Keratinocyte (primary cell): Measurements from ENCODE around the gene TAF1C. TPM values are rescaled to one million over a fixed set of nuclear protein-coding genes. Genes with fewer than 3 reads are reported as not detected.

Experiments
- DNase-seq: peaks from one replicate; pipeline ENCODE4 v3.0.0-alpha.2; 2011; ENCODE audit warnings: low read depth, missing footprints, low spot score
- FAIRE-seq: peaks from 2 replicates; lab custom pipeline; 2011; peaks lifted over from hg19 to GRCh38; lab: Jason Lieb, UNC
- H2AFZ ChIP-seq: 2 replicates; pipeline ENCODE4 v1.6.0; 2012; ENCODE audit warnings: low read length, control low read depth, inconsistent platforms; ENCODE audit not compliant: control insufficient read depth
- H3K27ac ChIP-seq: 2 replicates; pipeline ENCODE4 v1.5.1; 2011; ENCODE audit warnings: low read length; ENCODE audit not compliant: control insufficient read depth, insufficient read depth
- H3K27me3 ChIP-seq: 3 replicates; pipeline ENCODE4 v1.6.0; 2011; ENCODE audit warnings: low read length; ENCODE audit not compliant: control insufficient read depth, insufficient read depth; ENCODE audit errors: extremely low read depth
- H3K36me3 ChIP-seq, 2 experiments: 2 replicates in 1 of 2; 3 replicates in 1 of 2; pipeline ENCODE4 v1.5.1; 2011; ENCODE audit warnings: low read length in 2 of 2, mild to moderate bottlenecking in 1 of 2; ENCODE audit not compliant: control insufficient read depth in 2 of 2, insufficient read depth in 2 of 2; ENCODE audit errors: extremely low read depth in 1 of 2
- H3K4me1 ChIP-seq: 3 replicates; pipeline ENCODE4 v1.5.1; 2011; ENCODE audit warnings: low read length; ENCODE audit not compliant: control insufficient read depth, insufficient read depth; ENCODE audit errors: extremely low read depth
- H3K4me2 ChIP-seq: 3 replicates; pipeline ENCODE4 v1.6.0; 2011; ENCODE audit warnings: low read depth, low read length; ENCODE audit not compliant: control insufficient read depth, insufficient read depth; ENCODE audit errors: extremely low read depth
- H3K4me3 ChIP-seq, 3 experiments: fragments of 200-600 bp in 1 of 3; sonication (generic) in 1 of 3; 2 replicates in 2 of 3; 3 replicates in 1 of 3; pipeline ENCODE4 v1.5.1; 2011 to 2016; ENCODE audit warnings: low read length in 3 of 3, mild to moderate bottlenecking in 3 of 3, control low read depth in 2 of 3, inconsistent platforms in 1 of 3, low read depth in 1 of 3, mixed read lengths in 1 of 3, mixed run types in 1 of 3, moderate library complexity in 1 of 3; ENCODE audit not compliant: control insufficient read depth in 2 of 3, insufficient read depth in 2 of 3; ENCODE audit errors: extremely low read depth in 1 of 3
- H3K79me2 ChIP-seq: 2 replicates; pipeline ENCODE4 v1.6.0; 2012; ENCODE audit warnings: low read length; ENCODE audit not compliant: control insufficient read depth, insufficient read depth
- H3K9ac ChIP-seq: 3 replicates; pipeline ENCODE4 v1.6.0; 2011; ENCODE audit warnings: low read length; ENCODE audit not compliant: control insufficient read depth, insufficient read depth; ENCODE audit errors: extremely low read depth
- H3K9me1 ChIP-seq: 3 replicates; pipeline ENCODE4 v1.6.0; 2011; ENCODE audit warnings: low read length; ENCODE audit not compliant: control insufficient read depth, insufficient read depth; ENCODE audit errors: extremely low read depth
- H3K9me3 ChIP-seq: 2 replicates; pipeline ENCODE4 v1.5.1; 2012; ENCODE audit warnings: low read depth, low read length; ENCODE audit not compliant: control insufficient read depth
- H4K20me1 ChIP-seq: 3 replicates; pipeline ENCODE4 v1.6.0; 2011; ENCODE audit warnings: low read length; ENCODE audit not compliant: control insufficient read depth, insufficient read depth; ENCODE audit errors: extremely low read depth
- EZH2 ChIP-seq: IDR thresholded peaks from one replicate; pipeline ENCODE4 v1.6.1; 2012; ENCODE audit warnings: inconsistent platforms, mild to moderate bottlenecking, low read length, moderate library complexity
- dilution Hi-C: fragments of 300-500 bp; cut with MboI; formaldehyde crosslinking; loops from one replicate; pipeline ENCODE4 v1.7.0; 2020; ENCODE audit warnings: low sequenced_read_pairs; ENCODE audit not compliant: extremely low pct_ligation_motif_present
- polyA plus RNA-seq, 5 experiments: library from polyadenylated mRNA; depleted of rRNA in 3 of 5; stranded (reverse) in 3 of 5; stranded (forward) in 1 of 5; unstranded in 1 of 5; fragments of >200 nt; gene quantifications; 1 replicate in 1 of 5; 2 replicates in 3 of 5; 3 replicates in 1 of 5; pipeline versions ENCODE4 v1.2.1 to v1.2.3, GENCODE V29; 2011 to 2012; ENCODE audit warnings: missing spikeins in 2 of 5, low read depth in 1 of 5, low replicate concordance in 1 of 5
- TF ChIP-seq, protein P1 (sequence below), 3 experiments: IDR thresholded peaks in 1 of 3; conservative IDR thresholded peaks in 1 of 3; optimal IDR thresholded peaks in 1 of 3; 2 replicates in 2 of 3; 3 replicates in 1 of 3; pipeline versions ENCODE3 to v1.5.1; 2011; ENCODE audit warnings: low read length in 3 of 3, mild to moderate bottlenecking in 3 of 3, moderate library complexity in 2 of 3, control low read depth in 1 of 3, inconsistent platforms in 1 of 3; ENCODE audit not compliant: insufficient read depth in 2 of 3; ENCODE audit errors: extremely low read depth in 1 of 3

TAF1C gene
- polyA plus RNA-seq, 1 donor (not counting 4 experiments of a cell fraction or from before 2014, with no cell fraction given): 6.5 TPM

DNA sequence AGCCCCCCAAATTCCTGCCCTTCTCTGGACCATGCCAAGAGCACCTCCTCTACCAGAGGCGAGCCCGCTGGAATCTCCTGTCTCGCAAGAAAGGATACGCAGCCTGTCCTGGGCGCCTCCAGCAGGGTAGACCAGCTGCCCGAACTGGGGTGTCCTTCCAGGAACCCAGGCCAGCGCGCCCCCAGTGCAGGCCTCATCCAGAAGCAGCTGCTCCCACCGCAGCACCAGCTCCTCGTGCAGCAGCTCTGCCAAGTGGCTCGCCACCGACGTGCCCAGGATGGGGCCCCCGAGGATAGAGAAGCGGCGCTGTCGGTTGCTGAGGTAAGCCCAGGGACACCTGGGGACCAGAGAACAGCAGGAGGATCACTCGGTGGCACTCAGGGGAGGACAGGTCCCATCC, 4.8 kb downstream of the TAF1C start:
- Histone ChIP-seq H3K4me2 (no peak overlapping the region), H3K9me3 (no peaks in the 10 kb centered on the region), H3K4me3 (no peak overlapping the region), H3K4me1 (peaks cover 14% of the 10 kb centered on the region), H4K20me1 (peaks cover 2% of the 10 kb centered on the region), H3K27ac (no peak overlapping the region), H3K9ac (no peak overlapping the region), H3K27me3 (no peaks in the 10 kb centered on the region), H3K36me3 (peaks cover 15 to 26% of the 10 kb centered on the region in 2 experiments), H3K79me2 (peaks cover 34% of the 10 kb centered on the region), H2AFZ (no peak overlapping the region), H3K9me1 (no peaks in the 10 kb centered on the region)
- dilution Hi-C loops: no loop called here
- TF ChIP-seq EZH2: no peak
- TF ChIP-seq, protein P1, sequence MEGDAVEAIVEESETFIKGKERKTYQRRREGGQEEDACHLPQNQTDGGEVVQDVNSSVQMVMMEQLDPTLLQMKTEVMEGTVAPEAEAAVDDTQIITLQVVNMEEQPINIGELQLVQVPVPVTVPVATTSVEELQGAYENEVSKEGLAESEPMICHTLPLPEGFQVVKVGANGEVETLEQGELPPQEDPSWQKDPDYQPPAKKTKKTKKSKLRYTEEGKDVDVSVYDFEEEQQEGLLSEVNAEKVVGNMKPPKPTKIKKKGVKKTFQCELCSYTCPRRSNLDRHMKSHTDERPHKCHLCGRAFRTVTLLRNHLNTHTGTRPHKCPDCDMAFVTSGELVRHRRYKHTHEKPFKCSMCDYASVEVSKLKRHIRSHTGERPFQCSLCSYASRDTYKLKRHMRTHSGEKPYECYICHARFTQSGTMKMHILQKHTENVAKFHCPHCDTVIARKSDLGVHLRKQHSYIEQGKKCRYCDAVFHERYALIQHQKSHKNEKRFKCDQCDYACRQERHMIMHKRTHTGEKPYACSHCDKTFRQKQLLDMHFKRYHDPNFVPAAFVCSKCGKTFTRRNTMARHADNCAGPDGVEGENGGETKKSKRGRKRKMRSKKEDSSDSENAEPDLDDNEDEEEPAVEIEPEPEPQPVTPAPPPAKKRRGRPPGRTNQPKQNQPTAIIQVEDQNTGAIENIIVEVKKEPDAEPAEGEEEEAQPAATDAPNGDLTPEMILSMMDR (optimal IDR thresholded peaks at IDR 0.05 in 1 of 3, IDR thresholded peaks at IDR 0.05 in 1 of 3, conservative IDR thresholded peaks at IDR 0.05 in 1 of 3; ENCODE audit: extremely low read depth in 1 of 3, insufficient read depth in 2 of 3, low read length in 3 of 3): no peak
- DNase-seq (no peak), FAIRE-seq (no peak)

DNA sequence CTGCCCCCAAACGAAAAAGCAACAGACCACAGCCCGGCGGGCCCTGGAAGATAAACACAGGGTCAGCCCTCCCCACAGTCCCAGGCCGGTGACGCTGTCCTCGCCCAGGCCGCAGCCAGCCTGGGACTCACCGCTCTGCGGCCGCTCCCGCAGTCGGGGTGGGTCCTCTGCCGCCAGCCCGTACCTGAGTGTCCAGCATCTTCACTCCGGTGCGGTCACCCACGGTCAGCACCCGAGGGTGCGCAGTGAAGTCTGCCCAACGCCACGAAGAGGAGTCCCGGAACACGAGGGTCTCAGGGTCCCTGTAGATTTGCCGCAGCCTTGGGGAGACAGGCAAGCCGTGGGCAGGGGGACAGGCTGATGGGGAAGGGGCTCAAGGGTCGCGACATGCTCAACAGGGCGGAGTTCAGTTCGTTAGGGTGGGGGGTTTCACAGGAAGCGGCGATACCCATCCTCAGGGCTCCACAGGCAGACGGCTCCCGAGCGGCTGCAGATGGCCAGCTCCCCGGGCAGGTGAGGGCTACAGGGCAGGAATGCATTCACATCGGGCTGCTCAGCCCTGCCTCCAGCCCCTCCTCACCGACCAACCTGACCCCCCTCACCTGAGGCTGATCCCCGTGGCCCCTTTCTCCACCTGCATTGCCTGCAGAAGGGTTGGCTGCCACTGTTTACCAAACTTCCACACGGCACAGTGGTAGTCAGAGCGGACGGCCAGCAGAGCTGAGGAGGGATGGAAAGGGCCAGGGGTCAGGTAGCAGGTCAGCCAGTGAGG, 5.5 kb downstream of the TAF1C start:
- peaks cover 15 to 26% of the 10 kb centered on the region in 2 experiments for H3K36me3 ChIP-seq
- no peak for FAIRE-seq

More for the DNA sequence above, 5.5 kb downstream of the TAF1C start:
- Histone ChIP-seq H4K20me1 (peaks cover 2% of the 10 kb centered on the region), H3K27me3 (no peaks in the 10 kb centered on the region), H3K9ac (no peak overlapping the region), H3K79me2 (peaks cover 30% of the 10 kb centered on the region), H3K27ac (no peak overlapping the region), H3K4me3 (no peak overlapping the region), H3K4me2 (no peak overlapping the region), H2AFZ (no peak overlapping the region), H3K9me1 (no peaks in the 10 kb centered on the region), H3K4me1 (peaks cover 22% of the 10 kb centered on the region), H3K9me3 (no peaks in the 10 kb centered on the region)
- dilution Hi-C loops: no loop called here
- no peak for TF ChIP-seq EZH2
- TF ChIP-seq, protein P1 (optimal IDR thresholded peaks at IDR 0.05 in 1 of 3, IDR thresholded peaks at IDR 0.05 in 1 of 3, conservative IDR thresholded peaks at IDR 0.05 in 1 of 3; ENCODE audit: extremely low read depth in 1 of 3, insufficient read depth in 2 of 3, low read length in 3 of 3): no peak
- no peak for DNase-seq
